HEK293 (cell line): Measurements from ENCODE around the gene ZCCHC17.

Experiments
- CTCF ChIA-PET: fragments of 350-600 bp; formaldehyde crosslinking; extraction: SDS; loops from one replicate; lab custom pipeline; 2021; ENCODE audit warnings: antibody characterized with exemption; lab: Yijun Ruan, JAX
- POLR2A ChIA-PET: fragments of 300-600 bp; formaldehyde crosslinking; extraction: SDS; loops from one replicate; lab custom pipeline; 2020; ENCODE audit warnings: antibody characterized with exemption, inconsistent platforms; lab: Yijun Ruan, JAX
- H3K27ac ChIP-seq: fragments of 200-500 bp; sonication (Bioruptor generic); 2 replicates; pipeline ENCODE4 v1.5.1; 2014; ENCODE audit warnings: low read depth, low read length, control low read depth, inconsistent platforms; ENCODE audit errors: extremely low read depth
- H3K36me3 ChIP-seq, 2 experiments: fragments of 200-500 bp in 1 of 2; sonication (Bioruptor generic) in 1 of 2; 1 replicate in 1 of 2; 2 replicates in 1 of 2; pipeline ENCODE4 v1.5.1; 2014 to 2017; ENCODE audit warnings: inconsistent platforms in 2 of 2, low read length in 2 of 2; ENCODE audit not compliant: control insufficient read depth in 2 of 2, insufficient read depth in 1 of 2
- H3K4me1 ChIP-seq: fragments of 200-500 bp; sonication (Bioruptor generic); 2 replicates; pipeline ENCODE4 v1.5.1; 2014; ENCODE audit warnings: mild to moderate bottlenecking, low read length, inconsistent platforms; ENCODE audit not compliant: control insufficient read depth, insufficient read depth
- H3K4me3 ChIP-seq: 2 replicates; pipeline ENCODE4 v1.5.1; 2011; ENCODE audit warnings: low read depth, mild to moderate bottlenecking, control low read depth, low read length, moderate library complexity
- H3K9me3 ChIP-seq: fragments of 200-500 bp; sonication (Bioruptor generic); 2 replicates; pipeline ENCODE4 v1.5.1; 2014; ENCODE audit warnings: low read depth, low read length, inconsistent platforms; ENCODE audit not compliant: control insufficient read depth, insufficient read depth
- KLF10 ChIP-seq: fragments of 450-650 bp; IDR thresholded peaks from 2 replicates; pipeline ENCODE4 v1.5.1; 2018; ENCODE audit warnings: missing biosample characterization, mild to moderate bottlenecking, missing genetic modification characterization
- KLF7 ChIP-seq: fragments of 450-650 bp; formaldehyde crosslinking; IDR thresholded peaks from 2 replicates; pipeline ENCODE4 v1.5.1; 2016; ENCODE audit warnings: missing biosample characterization, missing genetic modification characterization, borderline replicate concordance
- KLF8 ChIP-seq: fragments of 450-650 bp; formaldehyde crosslinking; IDR thresholded peaks from 2 replicates; pipeline ENCODE4 v1.5.1; 2016; ENCODE audit warnings: missing biosample characterization, missing genetic modification characterization
- MEIS1 ChIP-seq: sonication (generic); formaldehyde crosslinking; IDR thresholded peaks from 2 replicates; pipeline ENCODE4 v1.8.1; 2022; ENCODE audit warnings: missing genetic modification reagents, mild to moderate bottlenecking, borderline replicate concordance
- OSR2 ChIP-seq: fragments of 450-650 bp; formaldehyde crosslinking; IDR thresholded peaks from 2 replicates; pipeline ENCODE4 v1.5.1; 2016; ENCODE audit warnings: missing biosample characterization, missing genetic modification characterization
- PRDM10 ChIP-seq: fragments of 450-650 bp; formaldehyde crosslinking; IDR thresholded peaks from 2 replicates; pipeline ENCODE4 v1.5.1; 2016; ENCODE audit warnings: missing biosample characterization, missing genetic modification characterization
- YY1 ChIP-seq: fragments of 450-650 bp; formaldehyde crosslinking; IDR thresholded peaks from 2 replicates; pipeline ENCODE4 v1.5.1; 2018; ENCODE audit warnings: missing biosample characterization, missing genetic modification characterization
- ZNF26 ChIP-seq: fragments of 450-650 bp; formaldehyde crosslinking; IDR thresholded peaks from 2 replicates; pipeline ENCODE4 v1.5.1; 2016; ENCODE audit warnings: missing biosample characterization, missing genetic modification characterization
- ZNF266 ChIP-seq: fragments of 450-650 bp; formaldehyde crosslinking; IDR thresholded peaks from 2 replicates; pipeline ENCODE4 v1.5.1; 2016; ENCODE audit warnings: missing biosample characterization, missing genetic modification characterization, low read depth
- ZNF292 ChIP-seq: fragments of 450-650 bp; formaldehyde crosslinking; IDR thresholded peaks from 2 replicates; pipeline ENCODE4 v1.5.1; 2016; ENCODE audit warnings: low read depth, missing biosample characterization, missing genetic modification characterization, borderline replicate concordance
- ZNF560 ChIP-seq: fragments of 450-650 bp; formaldehyde crosslinking; IDR thresholded peaks from 2 replicates; pipeline ENCODE4 v1.5.1; 2017; ENCODE audit warnings: missing biosample characterization, missing genetic modification characterization, borderline replicate concordance
- ZNF561 ChIP-seq: fragments of 450-650 bp; IDR thresholded peaks from 2 replicates; pipeline ENCODE4 v1.5.1; 2018; ENCODE audit warnings: missing biosample characterization, missing genetic modification characterization, borderline replicate concordance
- ZNF596 ChIP-seq: fragments of 450-650 bp; IDR thresholded peaks from 2 replicates; pipeline ENCODE4 v1.5.0; 2018; ENCODE audit warnings: missing biosample characterization, mild to moderate bottlenecking, missing genetic modification characterization, moderate library complexity
- ZNF658 ChIP-seq: fragments of 450-650 bp; formaldehyde crosslinking; IDR thresholded peaks from 2 replicates; pipeline ENCODE4; 2016; ENCODE audit warnings: missing biosample characterization, missing genetic modification characterization
- ZNF701 ChIP-seq: fragments of 450-650 bp; formaldehyde crosslinking; IDR thresholded peaks from 2 replicates; pipeline ENCODE4 v1.5.1; 2016; ENCODE audit warnings: missing biosample characterization, missing genetic modification characterization
- ZNF76 ChIP-seq: fragments of 450-650 bp; formaldehyde crosslinking; IDR thresholded peaks from 2 replicates; pipeline ENCODE4; 2016; ENCODE audit warnings: low read depth, missing biosample characterization, missing genetic modification characterization, borderline replicate concordance
- ZNF843 ChIP-seq: fragments of 450-650 bp; formaldehyde crosslinking; IDR thresholded peaks from 2 replicates; pipeline ENCODE4 v1.5.1; 2016; ENCODE audit warnings: missing biosample characterization, missing genetic modification characterization
- ZSCAN5A ChIP-seq: fragments of 450-650 bp; formaldehyde crosslinking; IDR thresholded peaks from 2 replicates; pipeline ENCODE4 v1.5.1; 2016; ENCODE audit warnings: missing biosample characterization, missing genetic modification characterization
- TF ChIP-seq, protein P1 (sequence below): fragments of 450-650 bp; formaldehyde crosslinking; IDR thresholded peaks from 2 replicates; pipeline ENCODE4 v1.5.1; 2017; ENCODE audit warnings: missing biosample characterization, missing genetic modification characterization
- TF ChIP-seq, protein P2 (sequence below): fragments of 450-650 bp; formaldehyde crosslinking; IDR thresholded peaks from 2 replicates; pipeline ENCODE4 v1.5.1; 2016; ENCODE audit warnings: missing biosample characterization, missing genetic modification characterization

ZCCHC17 gene

DNA sequence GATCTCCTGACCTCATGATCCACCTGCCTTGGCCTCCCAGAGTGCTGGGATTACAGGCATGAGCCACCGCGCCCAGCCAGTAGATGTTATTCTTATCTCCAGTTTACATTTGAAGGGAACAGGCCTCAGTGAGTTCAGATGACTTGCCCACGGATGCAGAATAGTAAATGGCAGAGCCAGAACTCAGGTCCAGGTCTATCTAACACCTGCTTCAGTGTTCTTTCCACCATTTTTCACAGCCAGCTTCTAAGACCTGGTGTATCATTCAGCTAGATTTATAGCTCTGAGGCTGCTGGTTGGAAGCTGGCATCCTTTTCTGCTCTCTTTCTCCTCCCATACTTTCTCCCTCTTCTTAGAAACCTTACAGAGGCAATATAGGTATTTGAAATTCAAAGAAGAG, 65.2 kb downstream of the ZCCHC17 start:
- ChIA-PET POLR2A (no interaction called here), CTCF (interaction anchor here (1.0 kb wide), 1 partner anchor 14 kb away, joined by 3 read pairs; no protein-coding TSS in a partner anchor)
- H3K4me3 ChIP-seq: no peak overlapping the region
- TF ChIP-seq ZNF26 (no peak), PRDM10 (tag by site-specific recombination) (no peak), ZNF596 (tag by site-specific recombination) (no peak), YY1 (tag by site-specific recombination) (no peak), ZNF76 (no peak), ZNF560 (no peak), ZNF266 (tag by site-specific recombination) (no peak), KLF8 (tag by site-specific recombination) (no peak), ZSCAN5A (tag by site-specific recombination) (no peak), KLF10 (tag by site-specific recombination) (no peak), ZNF292 (tag by site-specific recombination) (no peak), MEIS1 (CRISPR knock-in tag) (no peak), ZNF701 (no peak), ZNF843 (no peak), OSR2 (tag by site-specific recombination) (no peak), KLF7 (tag by site-specific recombination) (no peak), ZNF561 (tag by site-specific recombination) (no peak), ZNF658 (tag by site-specific recombination) (no peak)
- TF ChIP-seq, protein P1, sequence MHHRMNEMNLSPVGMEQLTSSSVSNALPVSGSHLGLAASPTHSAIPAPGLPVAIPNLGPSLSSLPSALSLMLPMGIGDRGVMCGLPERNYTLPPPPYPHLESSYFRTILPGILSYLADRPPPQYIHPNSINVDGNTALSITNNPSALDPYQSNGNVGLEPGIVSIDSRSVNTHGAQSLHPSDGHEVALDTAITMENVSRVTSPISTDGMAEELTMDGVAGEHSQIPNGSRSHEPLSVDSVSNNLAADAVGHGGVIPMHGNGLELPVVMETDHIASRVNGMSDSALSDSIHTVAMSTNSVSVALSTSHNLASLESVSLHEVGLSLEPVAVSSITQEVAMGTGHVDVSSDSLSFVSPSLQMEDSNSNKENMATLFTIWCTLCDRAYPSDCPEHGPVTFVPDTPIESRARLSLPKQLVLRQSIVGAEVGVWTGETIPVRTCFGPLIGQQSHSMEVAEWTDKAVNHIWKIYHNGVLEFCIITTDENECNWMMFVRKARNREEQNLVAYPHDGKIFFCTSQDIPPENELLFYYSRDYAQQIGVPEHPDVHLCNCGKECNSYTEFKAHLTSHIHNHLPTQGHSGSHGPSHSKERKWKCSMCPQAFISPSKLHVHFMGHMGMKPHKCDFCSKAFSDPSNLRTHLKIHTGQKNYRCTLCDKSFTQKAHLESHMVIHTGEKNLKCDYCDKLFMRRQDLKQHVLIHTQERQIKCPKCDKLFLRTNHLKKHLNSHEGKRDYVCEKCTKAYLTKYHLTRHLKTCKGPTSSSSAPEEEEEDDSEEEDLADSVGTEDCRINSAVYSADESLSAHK (tag by site-specific recombination): no peak
- TF ChIP-seq, protein P2, sequence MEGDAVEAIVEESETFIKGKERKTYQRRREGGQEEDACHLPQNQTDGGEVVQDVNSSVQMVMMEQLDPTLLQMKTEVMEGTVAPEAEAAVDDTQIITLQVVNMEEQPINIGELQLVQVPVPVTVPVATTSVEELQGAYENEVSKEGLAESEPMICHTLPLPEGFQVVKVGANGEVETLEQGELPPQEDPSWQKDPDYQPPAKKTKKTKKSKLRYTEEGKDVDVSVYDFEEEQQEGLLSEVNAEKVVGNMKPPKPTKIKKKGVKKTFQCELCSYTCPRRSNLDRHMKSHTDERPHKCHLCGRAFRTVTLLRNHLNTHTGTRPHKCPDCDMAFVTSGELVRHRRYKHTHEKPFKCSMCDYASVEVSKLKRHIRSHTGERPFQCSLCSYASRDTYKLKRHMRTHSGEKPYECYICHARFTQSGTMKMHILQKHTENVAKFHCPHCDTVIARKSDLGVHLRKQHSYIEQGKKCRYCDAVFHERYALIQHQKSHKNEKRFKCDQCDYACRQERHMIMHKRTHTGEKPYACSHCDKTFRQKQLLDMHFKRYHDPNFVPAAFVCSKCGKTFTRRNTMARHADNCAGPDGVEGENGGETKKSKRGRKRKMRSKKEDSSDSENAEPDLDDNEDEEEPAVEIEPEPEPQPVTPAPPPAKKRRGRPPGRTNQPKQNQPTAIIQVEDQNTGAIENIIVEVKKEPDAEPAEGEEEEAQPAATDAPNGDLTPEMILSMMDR: no peak
- H3K27ac ChIP-seq: no peak overlapping the region
- H3K4me1 ChIP-seq: no peaks in the 10 kb centered on the region
- no peaks in the 10 kb centered on the region for H3K9me3 ChIP-seq
- peaks cover 0 to 59% of the 10 kb centered on the region in 2 experiments; a peak in 1 of 3 replicates for H3K36me3 ChIP-seq
